SU-DHL-6 (cell line): ENCODE results near the gene ULK1.

ENCODE experiments used
- H2AFZ ChIP-seq: fragments of 200-600 bp; sonication (generic); 2 replicates; pipeline ENCODE4 v1.6.1; 2014; ENCODE audit warnings: low read depth, mild to moderate bottlenecking, moderate library complexity, mixed read lengths, antibody characterized with exemption, low read length; ENCODE audit not compliant: severe bottlenecking
- H3F3A ChIP-seq: fragments of 200-600 bp; shearing (Covaris generic); 2 replicates; pipeline ENCODE4 v1.6.0; 2016; ENCODE audit warnings: antibody characterized with exemption, mild to moderate bottlenecking; ENCODE audit not compliant: insufficient read depth
- H3K27ac ChIP-seq: fragments of 200-600 bp; sonication (generic); 2 replicates; pipeline ENCODE4 v1.5.1; 2016; ENCODE audit warnings: low read depth, mild to moderate bottlenecking, low read length, moderate library complexity, mixed read lengths
- H3K27me3 ChIP-seq: fragments of 200-600 bp; sonication (generic), shearing (Covaris generic); 2 replicates; pipeline ENCODE4 v1.6.0; 2014; ENCODE audit warnings: mild to moderate bottlenecking, low read length
- H3K36me3 ChIP-seq: fragments of 200-600 bp; sonication (generic); 2 replicates; pipeline ENCODE4 v1.6.1; 2014; ENCODE audit warnings: mild to moderate bottlenecking, low read length, mixed read lengths
- H3K4me2 ChIP-seq: fragments of 300-600, 200-600 bp; shearing (Covaris generic), sonication (generic); 2 replicates; pipeline ENCODE4 v1.6.0; 2014; ENCODE audit warnings: low read length, low read depth, mild to moderate bottlenecking; ENCODE audit not compliant: poor library complexity, severe bottlenecking
- H3K4me3 ChIP-seq: fragments of 200-600 bp; sonication (generic); 2 replicates; pipeline ENCODE4 v1.5.1; 2014; ENCODE audit warnings: antibody characterized with exemption, low read length, mild to moderate bottlenecking, mixed read lengths; ENCODE audit not compliant: insufficient read depth, poor library complexity, severe bottlenecking
- H3K79me2 ChIP-seq: fragments of 200-600 bp; sonication (generic); 2 replicates; pipeline ENCODE4 v1.6.1; 2014; ENCODE audit warnings: mild to moderate bottlenecking, low read length, moderate library complexity; ENCODE audit not compliant: insufficient read depth
- H3K9ac ChIP-seq: fragments of 200-600 bp; sonication (generic); 2 replicates; pipeline ENCODE4 v1.7.0; 2014; ENCODE audit warnings: mild to moderate bottlenecking, low read length
- H3K9me2 ChIP-seq: fragments of 200-600 bp; sonication (generic); replicated peaks from 2 replicates; pipeline ENCODE4 v1.6.1; 2014; ENCODE audit warnings: low read length; ENCODE audit not compliant: insufficient read depth
- H3K9me3 ChIP-seq: fragments of 200-600 bp; sonication (generic); 2 replicates; pipeline ENCODE4 v1.6.1; 2014; ENCODE audit warnings: low read length, mixed read lengths; ENCODE audit not compliant: insufficient read depth
- H4K20me1 ChIP-seq: fragments of 200-600 bp; sonication (generic); 2 replicates; pipeline ENCODE4 v1.6.1; 2014; ENCODE audit warnings: low read depth, mild to moderate bottlenecking, antibody characterized with exemption, low read length, moderate library complexity, mixed read lengths
- EZH2phosphoT487 ChIP-seq: fragments of 200-600 bp; sonication (generic), shearing (Covaris generic); conservative IDR thresholded peaks from 2 replicates; pipeline ENCODE4 v1.6.1; 2018; ENCODE audit warnings: mild to moderate bottlenecking, antibody characterized with exemption, low read length, moderate library complexity, mixed read lengths
- TF ChIP-seq, protein P1 (sequence below): fragments of 200-600 bp; sonication (generic); IDR thresholded peaks from one replicate; pipeline ENCODE4 v1.5.1; 2017; ENCODE audit warnings: antibody characterized with exemption, mild to moderate bottlenecking, low read length, moderate library complexity; ENCODE audit not compliant: insufficient read depth, poor library complexity, severe bottlenecking

ULK1 gene

DNA sequence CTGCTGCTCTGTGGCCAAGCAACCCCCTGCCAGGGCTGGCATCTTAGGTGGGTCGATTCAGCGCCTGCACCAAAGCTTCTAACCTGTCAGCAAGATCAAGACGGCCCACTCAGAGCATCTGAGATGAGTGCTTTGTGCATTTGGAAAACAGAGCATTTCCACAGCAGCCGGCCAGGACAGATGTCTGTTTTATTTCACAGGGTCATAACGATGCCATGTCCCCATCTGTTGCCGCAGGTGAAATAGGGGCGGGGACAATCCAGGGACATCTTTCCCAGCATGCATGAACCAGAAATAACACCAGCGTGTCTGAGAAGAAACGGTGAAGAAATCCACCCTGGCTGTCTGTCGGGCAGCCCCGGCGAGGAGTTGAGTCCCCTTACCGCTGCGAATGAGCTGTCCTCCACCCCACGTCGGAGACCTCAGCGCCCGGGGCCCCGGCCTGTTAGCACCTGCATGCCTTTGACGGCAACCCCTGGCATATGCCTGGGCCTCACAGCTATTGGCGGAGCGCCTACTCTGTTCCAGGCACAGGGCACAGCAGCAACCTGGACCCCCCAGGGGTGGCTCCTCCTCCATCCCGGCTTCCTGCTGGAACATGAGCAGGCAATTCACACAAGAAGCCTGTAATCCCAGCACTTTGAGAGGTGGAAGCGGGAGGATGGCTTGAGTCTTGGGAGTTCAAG, 30.6 kb upstream of the ULK1 start:
- Histone ChIP-seq H3K79me2 (no peaks in the 10 kb centered on the region), H3K4me2 (no peak overlapping the region), H3K9me2 (no peaks in the 10 kb centered on the region), H3K4me3 (no peak overlapping the region), H3K36me3 (no peaks in the 10 kb centered on the region), H3F3A (no peaks in the 10 kb centered on the region), H3K9me3 (no peaks in the 10 kb centered on the region), H4K20me1 (no peaks in the 10 kb centered on the region), H2AFZ (no peak overlapping the region), H3K9ac (no peak overlapping the region), H3K27ac (no peak overlapping the region), H3K27me3 (no peaks in the 10 kb centered on the region)
- TF ChIP-seq, protein P1, sequence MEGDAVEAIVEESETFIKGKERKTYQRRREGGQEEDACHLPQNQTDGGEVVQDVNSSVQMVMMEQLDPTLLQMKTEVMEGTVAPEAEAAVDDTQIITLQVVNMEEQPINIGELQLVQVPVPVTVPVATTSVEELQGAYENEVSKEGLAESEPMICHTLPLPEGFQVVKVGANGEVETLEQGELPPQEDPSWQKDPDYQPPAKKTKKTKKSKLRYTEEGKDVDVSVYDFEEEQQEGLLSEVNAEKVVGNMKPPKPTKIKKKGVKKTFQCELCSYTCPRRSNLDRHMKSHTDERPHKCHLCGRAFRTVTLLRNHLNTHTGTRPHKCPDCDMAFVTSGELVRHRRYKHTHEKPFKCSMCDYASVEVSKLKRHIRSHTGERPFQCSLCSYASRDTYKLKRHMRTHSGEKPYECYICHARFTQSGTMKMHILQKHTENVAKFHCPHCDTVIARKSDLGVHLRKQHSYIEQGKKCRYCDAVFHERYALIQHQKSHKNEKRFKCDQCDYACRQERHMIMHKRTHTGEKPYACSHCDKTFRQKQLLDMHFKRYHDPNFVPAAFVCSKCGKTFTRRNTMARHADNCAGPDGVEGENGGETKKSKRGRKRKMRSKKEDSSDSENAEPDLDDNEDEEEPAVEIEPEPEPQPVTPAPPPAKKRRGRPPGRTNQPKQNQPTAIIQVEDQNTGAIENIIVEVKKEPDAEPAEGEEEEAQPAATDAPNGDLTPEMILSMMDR, result no peak
- no peak for TF ChIP-seq EZH2phosphoT487

DNA sequence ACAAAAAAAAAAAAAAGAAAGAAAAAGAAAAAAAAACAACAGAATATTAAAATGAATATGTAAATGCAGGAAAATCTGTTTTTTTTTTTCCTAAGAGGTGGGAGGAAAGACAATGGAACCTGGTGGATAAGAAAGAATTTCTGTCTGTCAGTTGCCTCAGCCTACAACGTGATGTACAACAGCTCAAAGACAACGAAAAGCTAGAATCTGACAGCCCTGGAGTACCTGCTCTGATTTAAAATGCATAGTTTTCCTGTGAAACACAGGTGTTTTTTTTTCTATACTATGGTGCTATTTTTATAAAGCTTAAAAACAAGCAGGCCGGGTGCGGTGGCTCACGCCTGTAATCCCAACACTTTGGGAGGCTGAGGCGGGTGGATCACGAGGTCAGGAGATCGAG, 30.0 kb upstream of the ULK1 start:
- no peaks in the 10 kb centered on the region for H3F3A ChIP-seq

DNA sequence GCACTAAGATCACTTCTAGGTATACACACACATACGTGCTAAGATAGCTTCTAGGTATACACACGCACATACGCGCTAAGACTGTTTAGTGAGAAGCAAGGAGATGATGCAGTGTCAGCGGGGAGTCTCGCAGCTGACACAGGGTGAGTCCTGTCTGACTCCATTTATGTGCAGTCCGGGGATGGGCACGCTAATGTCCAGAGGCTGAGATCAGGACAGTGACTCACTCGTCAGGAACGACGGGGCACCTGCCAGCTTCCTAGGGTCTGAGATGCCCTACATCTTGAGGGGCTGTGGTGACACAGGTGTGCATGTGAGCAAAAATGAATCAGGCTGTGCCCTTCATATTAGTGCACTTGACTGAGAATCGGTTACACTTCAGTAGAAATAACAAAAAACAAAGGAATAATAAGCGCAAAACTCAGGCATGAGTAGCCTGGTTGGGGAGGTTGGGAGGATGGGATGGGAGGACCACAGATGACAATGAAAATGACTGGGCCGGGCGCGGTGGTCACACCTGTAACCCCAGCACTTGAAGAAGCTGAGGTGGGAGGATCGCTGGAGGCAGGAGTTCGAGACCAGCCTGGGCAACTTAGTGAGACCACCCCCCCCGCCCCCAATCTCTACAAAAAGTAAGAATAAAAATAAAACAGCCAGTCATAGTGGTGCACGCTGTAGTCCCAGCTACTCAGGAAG, 29.1 kb upstream of the ULK1 start:
- TF ChIP-seq, protein P1, result no peak
- no peak for TF ChIP-seq EZH2phosphoT487
- H3K9me2 ChIP-seq, result no peaks in the 10 kb centered on the region
- no peaks in the 10 kb centered on the region for H3K9me3 ChIP-seq
- no peak overlapping the region for H3K4me2 ChIP-seq
- H3K27me3 ChIP-seq, result no peaks in the 10 kb centered on the region
- no peaks in the 10 kb centered on the region for H3K36me3 ChIP-seq
- H3K9ac ChIP-seq, result no peak overlapping the region
- H3K79me2 ChIP-seq, result no peaks in the 10 kb centered on the region
- no peak overlapping the region for H3K4me3 ChIP-seq
- no peak overlapping the region for H2AFZ ChIP-seq
- H3F3A ChIP-seq, result no peaks in the 10 kb centered on the region
- no peaks in the 10 kb centered on the region for H4K20me1 ChIP-seq
- no peak overlapping the region for H3K27ac ChIP-seq

More for the DNA sequence above, 30.0 kb upstream of the ULK1 start:
- no peak overlapping the region for H3K9ac ChIP-seq
- no peak overlapping the region for H2AFZ ChIP-seq
- H3K4me3 ChIP-seq, result no peak overlapping the region
- H3K9me3 ChIP-seq, result no peaks in the 10 kb centered on the region
- TF ChIP-seq, protein P1, result no peak
- TF ChIP-seq EZH2phosphoT487, result no peak
- H3K79me2 ChIP-seq, result no peaks in the 10 kb centered on the region
- H3K27me3 ChIP-seq, result no peaks in the 10 kb centered on the region
- no peaks in the 10 kb centered on the region for H3K9me2 ChIP-seq
- H3K36me3 ChIP-seq, result no peaks in the 10 kb centered on the region
- no peaks in the 10 kb centered on the region for H4K20me1 ChIP-seq
- H3K27ac ChIP-seq, result no peak overlapping the region
- no peak overlapping the region for H3K4me2 ChIP-seq
